HUDEP-2 (cell line): ENCODE measurements around the gene GRK4.
"Not testable (repeated sequence)": the region's sequence is repeated elsewhere in the genome, so short reads cannot be mapped to it uniquely, and the experiment has no call there.

Source experiments
- DNase-seq, 76 experiments: peaks; one replicate each; lab custom pipeline; 2025; ENCODE audit not compliant: unreplicated experiment in 76 of 76; lab: John Stamatoyannopoulos, UW

Gene GRK4

GRCh38 chr4:2930758-2931511 lies 32.4 kb upstream of the GRK4 start:
- DNase-seq = no peak

- no peak for DNase-seq
Measured at GRCh38 chr4:2931512-2932301, 31.7 kb upstream of the GRK4 start.

- DNase-seq = peak in 2 of 76 experiments; percentile 8
Measured at GRCh38 chr4:2932321-2932950, 30.9 kb upstream of the GRK4 start.

GRCh38 chr4:2932951-2933565 lies 30.3 kb upstream of the GRK4 start:
- DNase-seq = peak in 1 of 76 experiments; percentile 16

- no peak for DNase-seq
Measured at GRCh38 chr4:2933566-2934076, 29.8 kb upstream of the GRK4 start.

GRCh38 chr4:2934077-2934812 lies 29.1 kb upstream of the GRK4 start:
- DNase-seq = peak in 1 of 76 experiments; percentile 10

GRCh38 chr4:2934813-2935761 lies 28.3 kb upstream of the GRK4 start:
- DNase-seq = peak in 73 of 76 experiments; percentile 21 to 94 (median 85)

- DNase-seq = peak in 58 of 76 experiments; percentile 8 to 71 (median 38)
Measured at GRCh38 chr4:2935762-2936743, 27.3 kb upstream of the GRK4 start.

- DNase-seq = peak in 32 of 76 experiments; percentile 3 to 66 (median 30)
Measured at GRCh38 chr4:2936773-2937145, 26.6 kb upstream of the GRK4 start.

GRCh38 chr4:2937146-2937857 lies 26.1 kb upstream of the GRK4 start:
- DNase-seq = no peak

- DNase-seq = no peak
Measured at GRCh38 chr4:2937986-2938385, 25.4 kb upstream of the GRK4 start.

- DNase-seq = not testable (repeated sequence)
Measured at GRCh38 chr4:2938411-2938810, 25.0 kb upstream of the GRK4 start.

- DNase-seq = no peak
Measured at GRCh38 chr4:2938906-2939305, 24.5 kb upstream of the GRK4 start.

GRCh38 chr4:2939383-2940243 lies 23.8 kb upstream of the GRK4 start:
- no peak for DNase-seq

GRCh38 chr4:2940267-2941137 lies 22.9 kb upstream of the GRK4 start:
- no peak for DNase-seq
